ENCODE measurements around the gene SLC13A3.

- TF ChIP-seq EZH2 (IDR thresholded peaks at IDR 0.05) (no peak), POLR2AphosphoS5 (IDR thresholded peaks at IDR 0.05; ENCODE audit: borderline replicate concordance, low read depth, low read length) (no peak)
Observed at GRCh38 chr20:46576774-46577395, 74.4 kb downstream of the SLC13A3 start.

Data from SK-N-MC (cell line).